LoVo (cell line): ENCODE measurements around the gene CHAC1.

Experiments used
- DNase-seq: peaks from one replicate; pipeline ENCODE4 v3.0.0-alpha.2; 2016; ENCODE audit warnings: low spot score

The CHAC1 gene

GRCh38 chr15:40925495-40925862 is 27.8 kb upstream of the CHAC1 start:
- DNase-seq = no peak

DNA sequence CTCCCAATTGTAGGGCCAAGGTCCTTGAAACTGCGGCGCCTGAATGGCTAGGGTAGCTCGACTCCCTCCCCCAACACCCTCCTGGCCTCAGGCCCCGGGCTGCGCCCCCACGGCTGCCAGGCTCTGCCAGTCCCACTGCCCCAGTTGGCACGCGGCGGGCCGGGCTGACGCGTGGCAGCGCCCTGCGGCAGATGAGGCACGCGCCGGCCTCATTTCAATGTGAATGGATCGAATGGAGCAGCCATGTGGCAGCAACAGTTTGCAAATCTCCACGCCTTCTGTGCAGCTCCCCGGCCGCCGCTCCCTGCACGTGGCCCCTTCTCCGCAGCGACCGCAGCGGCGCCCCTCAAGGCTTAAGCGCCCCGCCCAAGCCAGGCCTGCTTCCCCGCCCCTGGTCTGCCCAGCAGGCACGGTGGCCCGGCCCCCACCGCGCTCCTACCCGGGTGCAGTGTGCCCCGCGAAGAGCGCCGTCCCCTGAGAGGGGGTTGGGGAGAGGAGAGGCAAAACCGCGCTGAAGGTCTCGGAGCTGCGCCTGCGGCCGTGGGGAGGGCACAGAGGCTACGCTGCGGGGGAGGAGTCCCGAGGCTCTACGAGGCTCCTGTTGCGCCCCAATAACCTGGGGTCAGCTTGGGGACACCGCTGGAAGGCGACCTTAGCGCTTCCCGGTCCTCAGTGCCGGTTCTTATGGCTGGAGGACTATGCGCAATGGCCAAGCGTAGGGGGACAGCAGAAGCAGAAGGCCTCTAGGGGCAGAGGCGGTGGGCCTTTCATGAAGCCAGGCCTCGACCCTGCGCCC is 27.2 kb upstream of the CHAC1 start:
- DNase-seq = no peak

- no peak for DNase-seq
Observed at GRCh38 chr15:40926659-40927494, 26.4 kb upstream of the CHAC1 start.

GRCh38 chr15:40927495-40927872 is 25.8 kb upstream of the CHAC1 start:
- no peak for DNase-seq

GRCh38 chr15:40927873-40928806 is 25.1 kb upstream of the CHAC1 start:
- DNase-seq = peak; percentile 49

GRCh38 chr15:40928821-40929659 is 24.2 kb upstream of the CHAC1 start, which contains the start of gene DLL4:
Gene DLL4 (plus strand): TSS chr15:40929340. CDS start chr15:40929669, 329 bp downstream.
- peak; percentile 88 for DNase-seq

GRCh38 chr15:40929660-40930429 is 23.4 kb upstream of the CHAC1 start:
- DNase-seq = peak; percentile 56

- peak; percentile 76 for DNase-seq
Observed at GRCh38 chr15:40930430-40931299, 22.6 kb upstream of the CHAC1 start.

GRCh38 chr15:40931300-40932142 is 21.8 kb upstream of the CHAC1 start:
- no peak for DNase-seq

DNA sequence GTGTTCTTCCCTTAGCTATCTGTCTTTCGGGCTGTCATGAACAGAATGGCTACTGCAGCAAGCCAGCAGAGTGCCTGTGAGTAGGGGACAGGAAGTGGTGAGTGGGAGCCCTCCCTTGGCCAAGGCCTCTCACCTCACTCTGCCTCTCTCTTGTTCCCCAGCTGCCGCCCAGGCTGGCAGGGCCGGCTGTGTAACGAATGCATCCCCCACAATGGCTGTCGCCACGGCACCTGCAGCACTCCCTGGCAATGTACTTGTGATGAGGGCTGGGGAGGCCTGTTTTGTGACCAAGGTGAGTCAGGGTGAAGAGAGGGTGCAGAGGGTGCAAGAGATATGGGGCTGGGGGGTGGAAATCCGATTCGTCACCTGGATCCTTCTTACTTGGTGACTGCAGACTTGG is 21.1 kb upstream of the CHAC1 start:
- DNase-seq = no peak

- DNase-seq = no peak
Observed at GRCh38 chr15:40932649-40933516, 20.4 kb upstream of the CHAC1 start.

GRCh38 chr15:40933517-40933902 is 19.8 kb upstream of the CHAC1 start:
- no peak for DNase-seq

DNA sequence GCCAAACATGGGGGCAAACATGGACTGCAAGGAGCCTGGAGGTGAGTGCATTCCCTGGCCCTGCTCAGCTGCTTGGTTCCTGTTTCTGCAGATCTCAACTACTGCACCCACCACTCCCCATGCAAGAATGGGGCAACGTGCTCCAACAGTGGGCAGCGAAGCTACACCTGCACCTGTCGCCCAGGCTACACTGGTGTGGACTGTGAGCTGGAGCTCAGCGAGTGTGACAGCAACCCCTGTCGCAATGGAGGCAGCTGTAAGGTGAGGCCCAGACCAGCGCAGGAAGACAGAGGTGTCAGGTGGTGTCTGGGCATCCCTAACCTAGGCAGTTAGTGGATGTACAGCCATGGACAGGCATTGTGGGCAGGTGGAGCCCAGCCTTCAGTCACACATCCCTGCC is 18.8 kb upstream of the CHAC1 start:
- no peak for DNase-seq

GRCh38 chr15:40936234-40936708 is 17.0 kb upstream of the CHAC1 start:
- no peak for DNase-seq

- DNase-seq = no peak
Observed at GRCh38 chr15:40936709-40937666, 16.3 kb upstream of the CHAC1 start.
